ENCODE measurements around the gene IGSF3.
"Not testable (repeated sequence)": the region's sequence is repeated elsewhere in the genome, so short reads cannot be mapped to it uniquely, and the experiment has no call there.

DNA sequence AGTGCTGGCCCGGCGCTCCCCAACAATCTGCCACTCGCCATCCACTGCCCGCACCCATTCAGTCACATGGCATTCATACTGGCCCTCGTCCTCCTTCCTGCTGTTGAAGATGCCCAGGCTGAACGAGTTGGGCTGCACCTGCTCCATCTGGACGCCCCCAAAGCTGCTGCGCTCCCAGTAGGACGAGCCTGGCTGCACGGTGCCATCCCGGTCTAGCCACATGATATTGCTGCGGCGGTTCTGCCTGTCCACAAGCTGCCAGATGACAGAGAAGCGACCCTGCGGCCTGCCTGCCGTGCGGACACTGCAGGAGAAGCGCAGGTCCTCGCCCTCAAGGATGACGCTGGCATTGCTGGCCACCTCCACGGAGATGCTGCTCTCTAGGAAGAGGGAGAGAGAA, 63.9 kb downstream of the IGSF3 start:
- not testable (repeated sequence) for TF ChIP-seq CTCF, POLR2A (IDR thresholded peaks at IDR 0.05)

Measured in testis (tissue), 2 donors.